Fibroblast of mammary gland (primary cell): ENCODE results near the gene TENT4A.

Source experiments
- DNase-seq: peaks from one replicate; pipeline ENCODE4 v3.0.0-alpha.2; 2010; ENCODE audit warnings: low read depth
- H3K4me3 ChIP-seq: 2 replicates; pipeline ENCODE4 v1.5.1; 2011; ENCODE audit warnings: low read depth, mild to moderate bottlenecking, low read length, moderate library complexity; ENCODE audit not compliant: control insufficient read depth
- TF ChIP-seq, protein P1 (sequence below): conservative IDR thresholded peaks from 2 replicates; pipeline ENCODE4 v1.5.1; 2011; ENCODE audit warnings: low read depth, low read length, inconsistent platforms; ENCODE audit not compliant: control insufficient read depth, insufficient read depth

TENT4A gene

DNA sequence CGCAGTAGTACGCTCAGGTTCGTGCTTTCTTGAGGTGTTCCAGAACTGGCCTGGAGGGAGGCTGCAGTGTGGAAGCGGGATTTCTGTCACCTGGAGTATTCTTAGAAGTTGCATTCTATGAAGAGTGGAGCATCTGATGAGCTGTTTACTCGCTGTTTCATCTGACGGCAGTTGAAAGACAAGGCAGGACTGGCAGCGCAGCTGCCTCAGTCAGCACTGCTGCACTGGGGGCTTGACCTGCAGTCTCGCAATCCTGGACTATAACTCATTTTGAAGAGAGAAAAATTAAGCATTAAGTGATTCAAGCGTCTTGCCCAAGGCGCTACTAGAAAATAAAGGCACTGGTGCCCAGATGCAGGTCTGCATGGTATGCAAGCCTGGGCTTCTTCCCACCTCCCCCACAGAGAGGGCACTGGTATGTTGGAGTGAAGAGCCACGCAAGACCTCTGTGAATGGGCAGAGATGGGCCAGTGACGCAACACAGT is 10.6 kb downstream of the TENT4A start:
- no peak overlapping the region for H3K4me3 ChIP-seq
- TF ChIP-seq, protein P1, sequence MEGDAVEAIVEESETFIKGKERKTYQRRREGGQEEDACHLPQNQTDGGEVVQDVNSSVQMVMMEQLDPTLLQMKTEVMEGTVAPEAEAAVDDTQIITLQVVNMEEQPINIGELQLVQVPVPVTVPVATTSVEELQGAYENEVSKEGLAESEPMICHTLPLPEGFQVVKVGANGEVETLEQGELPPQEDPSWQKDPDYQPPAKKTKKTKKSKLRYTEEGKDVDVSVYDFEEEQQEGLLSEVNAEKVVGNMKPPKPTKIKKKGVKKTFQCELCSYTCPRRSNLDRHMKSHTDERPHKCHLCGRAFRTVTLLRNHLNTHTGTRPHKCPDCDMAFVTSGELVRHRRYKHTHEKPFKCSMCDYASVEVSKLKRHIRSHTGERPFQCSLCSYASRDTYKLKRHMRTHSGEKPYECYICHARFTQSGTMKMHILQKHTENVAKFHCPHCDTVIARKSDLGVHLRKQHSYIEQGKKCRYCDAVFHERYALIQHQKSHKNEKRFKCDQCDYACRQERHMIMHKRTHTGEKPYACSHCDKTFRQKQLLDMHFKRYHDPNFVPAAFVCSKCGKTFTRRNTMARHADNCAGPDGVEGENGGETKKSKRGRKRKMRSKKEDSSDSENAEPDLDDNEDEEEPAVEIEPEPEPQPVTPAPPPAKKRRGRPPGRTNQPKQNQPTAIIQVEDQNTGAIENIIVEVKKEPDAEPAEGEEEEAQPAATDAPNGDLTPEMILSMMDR = no peak
- no peak for DNase-seq

DNA sequence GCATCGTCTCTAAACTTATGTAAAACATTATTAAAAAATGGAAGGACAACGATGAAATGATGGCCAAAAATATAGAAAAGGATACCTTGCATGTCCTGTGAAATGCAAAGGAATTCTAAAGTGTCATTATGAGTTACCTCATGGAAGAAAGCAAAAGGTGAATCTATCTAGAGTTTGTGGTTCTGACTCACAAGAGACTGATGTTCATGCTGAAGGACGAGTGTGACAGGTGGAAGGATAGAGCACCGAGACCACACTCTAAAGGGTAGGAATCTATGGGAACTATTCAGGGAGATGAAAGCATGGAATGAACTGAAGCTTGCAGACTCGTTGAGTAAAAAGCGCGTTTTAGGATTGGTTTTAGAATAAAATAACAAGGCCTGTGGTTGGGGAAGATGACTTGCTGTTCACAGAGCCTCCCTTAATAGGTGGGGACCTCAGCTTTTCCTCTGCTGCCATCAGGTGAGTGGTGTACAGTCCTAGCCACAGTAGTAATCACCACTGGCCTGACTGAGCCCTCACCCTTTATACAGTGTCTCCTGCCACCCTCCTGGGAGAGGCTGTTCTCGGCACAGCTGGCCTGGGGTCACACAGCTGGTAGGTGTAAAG is 11.2 kb downstream of the TENT4A start:
- TF ChIP-seq, protein P1 = no peak
- no peak overlapping the region for H3K4me3 ChIP-seq
- DNase-seq = no peak

DNA sequence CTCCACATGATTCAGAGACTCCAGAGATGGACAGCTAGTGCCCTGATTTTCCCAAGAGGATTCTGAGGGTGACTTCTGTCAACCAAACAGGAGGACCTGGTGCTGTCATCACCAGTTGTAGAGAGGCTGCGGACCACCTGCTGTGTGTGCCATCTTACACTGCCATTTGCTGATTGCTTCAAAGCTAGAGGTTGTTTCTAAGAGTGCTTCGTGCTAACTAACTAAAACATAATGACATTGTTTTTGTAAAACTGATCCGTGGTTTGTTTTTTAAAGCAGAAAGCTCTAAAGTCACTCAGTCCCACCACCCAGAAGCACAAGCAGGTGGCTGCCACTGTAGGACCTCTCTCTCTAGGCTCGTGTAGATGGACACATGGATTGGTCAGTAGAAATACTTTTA is 12.2 kb downstream of the TENT4A start:
- TF ChIP-seq, protein P1 = no peak
- no peak for DNase-seq
- no peak overlapping the region for H3K4me3 ChIP-seq

- TF ChIP-seq, protein P1 = no peak
- DNase-seq = no peak
- no peak overlapping the region for H3K4me3 ChIP-seq
These were observed 12.8 kb downstream of the TENT4A start for GRCh38 chr5:6726006-6726405.

DNA sequence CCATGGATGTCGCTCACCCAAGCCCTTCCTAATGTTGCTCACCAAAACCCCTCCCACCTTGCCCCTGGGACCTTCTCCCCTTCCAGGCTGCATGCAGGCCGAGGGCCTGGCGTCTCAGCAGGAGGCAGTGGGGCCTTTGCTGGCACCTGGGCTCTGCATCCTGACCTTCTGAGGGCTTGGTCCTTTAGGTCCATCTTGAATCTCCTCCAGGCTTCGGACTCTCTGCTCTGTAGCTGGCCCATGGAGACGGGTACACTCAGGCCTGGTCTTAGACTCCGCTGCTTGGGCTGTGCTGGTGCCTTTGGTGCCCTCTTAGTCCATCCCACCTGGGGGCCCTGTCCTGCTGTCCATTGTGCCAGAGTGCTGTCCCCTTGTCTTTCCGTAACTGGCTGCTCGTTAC is 14.0 kb downstream of the TENT4A start:
- no peak overlapping the region for H3K4me3 ChIP-seq
- TF ChIP-seq, protein P1 = no peak
- DNase-seq = no peak

DNA sequence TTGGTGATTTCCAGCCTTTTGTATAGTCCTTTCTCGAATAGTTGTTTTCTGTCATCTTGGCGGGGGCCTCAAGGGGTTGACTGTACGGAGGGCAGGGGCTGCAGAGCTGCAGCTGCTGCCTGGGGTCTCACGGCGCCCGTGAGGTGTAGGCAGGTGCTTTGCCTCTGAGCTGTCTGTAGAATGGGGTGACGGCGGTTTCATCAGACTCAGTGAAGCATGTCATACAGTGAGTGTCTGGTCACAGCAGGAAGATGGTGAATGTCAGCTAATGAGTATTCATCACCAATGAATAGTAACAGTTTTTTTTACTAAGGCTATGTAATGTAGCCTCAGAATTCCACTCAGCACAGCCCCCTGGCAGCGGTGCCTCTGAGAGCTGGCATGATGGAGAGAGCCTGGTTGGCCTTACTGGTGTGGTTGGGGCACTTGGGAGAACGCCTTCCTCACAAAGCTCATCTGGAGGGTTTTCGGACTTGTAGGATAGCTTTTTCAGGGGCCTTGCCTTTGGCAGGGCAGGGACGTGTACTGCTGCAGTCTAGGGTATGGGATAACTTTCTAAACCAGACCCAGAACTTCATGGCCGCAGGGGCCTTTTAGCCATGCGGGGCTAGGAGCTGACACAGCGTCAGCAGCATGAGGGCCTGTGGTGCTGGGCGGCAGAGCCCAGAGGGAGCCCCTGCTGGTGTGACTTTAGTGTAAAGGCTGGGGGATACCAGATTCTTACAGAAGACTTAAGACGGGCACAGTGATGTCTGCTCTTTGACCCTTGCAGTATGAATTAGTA is 15.0 kb downstream of the TENT4A start:
- H3K4me3 ChIP-seq = no peak overlapping the region
- DNase-seq = no peak
- TF ChIP-seq, protein P1 = no peak
